NCI-H1694 treated with DMSO at 0.1 percent for 48 hours (cell line): ENCODE data around the gene RGS5.
A peak's percentile ranks its signal among the peaks of the same experiment; 100 is the strongest.

Experiments
- DNase-seq: peaks from one replicate; lab custom pipeline; 2025; lab: John Stamatoyannopoulos, UW

RGS5 gene

DNA sequence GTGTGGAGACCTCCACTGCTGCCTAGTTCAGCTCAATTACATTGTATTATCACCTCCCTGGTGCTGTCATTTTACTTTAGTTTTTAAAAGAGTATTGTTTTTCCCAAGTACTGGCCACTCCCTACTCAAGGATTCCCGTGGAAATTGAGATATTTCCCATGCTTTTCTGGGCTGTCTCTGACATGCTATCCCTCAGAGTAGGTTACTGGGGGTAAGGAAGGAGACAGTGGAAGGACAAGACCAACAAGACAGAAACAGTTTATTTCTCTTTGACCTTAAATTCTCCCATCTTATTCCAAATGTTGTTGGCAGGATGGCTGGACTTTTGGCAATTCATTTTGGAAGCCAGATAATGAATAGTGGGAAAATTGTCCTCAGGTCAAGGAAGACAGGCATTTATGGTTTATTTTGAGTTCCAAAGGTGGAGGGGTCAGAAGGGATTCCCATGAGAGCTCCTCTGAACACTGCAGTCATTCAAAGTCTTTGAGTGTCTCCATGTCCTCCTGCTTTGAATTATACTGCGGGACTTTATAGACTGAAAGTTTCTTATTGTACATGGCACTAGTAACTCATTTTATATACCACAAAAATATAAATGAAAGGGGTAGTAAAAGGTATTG is 20.3 kb downstream of the RGS5 start:
- DNase-seq, result no peak

DNA sequence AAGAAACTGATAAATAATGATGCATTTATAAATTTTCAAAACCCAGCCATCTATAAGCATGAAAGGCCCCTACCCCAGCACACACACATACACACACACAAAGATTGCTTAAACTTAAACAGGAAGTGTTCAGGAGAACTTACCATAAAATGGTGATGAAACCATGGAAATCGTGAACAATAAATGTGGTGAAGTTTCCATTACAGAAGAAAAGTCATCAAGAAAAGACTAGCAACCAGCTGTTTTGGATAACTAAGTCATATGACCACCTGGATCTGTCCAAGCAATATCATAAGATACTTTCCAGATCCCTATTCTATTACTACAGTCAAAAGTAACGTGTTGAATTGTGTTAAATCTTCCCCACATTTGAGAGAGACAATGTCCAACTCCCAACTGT is 24.1 kb downstream of the RGS5 start:
- no peak for DNase-seq

DNA sequence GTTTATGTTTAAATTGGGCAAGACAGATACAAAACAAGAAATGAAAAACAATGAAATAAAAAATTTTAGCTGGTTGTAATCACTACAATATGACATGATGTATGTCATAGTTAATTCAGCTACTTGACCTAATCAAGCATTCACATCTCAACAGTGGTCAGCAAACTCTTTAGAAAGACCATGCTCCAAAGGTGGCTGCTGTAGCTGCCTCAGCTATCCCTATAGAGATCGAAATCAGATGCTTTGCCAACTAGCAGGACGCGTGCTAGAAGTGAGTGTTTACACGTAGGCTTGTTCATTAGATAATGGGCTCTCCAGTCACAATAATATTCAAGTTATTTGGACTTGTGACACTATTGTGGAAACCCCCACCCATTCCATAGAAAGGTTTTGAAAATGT is 25.9 kb downstream of the RGS5 start:
- no peak for DNase-seq

DNA sequence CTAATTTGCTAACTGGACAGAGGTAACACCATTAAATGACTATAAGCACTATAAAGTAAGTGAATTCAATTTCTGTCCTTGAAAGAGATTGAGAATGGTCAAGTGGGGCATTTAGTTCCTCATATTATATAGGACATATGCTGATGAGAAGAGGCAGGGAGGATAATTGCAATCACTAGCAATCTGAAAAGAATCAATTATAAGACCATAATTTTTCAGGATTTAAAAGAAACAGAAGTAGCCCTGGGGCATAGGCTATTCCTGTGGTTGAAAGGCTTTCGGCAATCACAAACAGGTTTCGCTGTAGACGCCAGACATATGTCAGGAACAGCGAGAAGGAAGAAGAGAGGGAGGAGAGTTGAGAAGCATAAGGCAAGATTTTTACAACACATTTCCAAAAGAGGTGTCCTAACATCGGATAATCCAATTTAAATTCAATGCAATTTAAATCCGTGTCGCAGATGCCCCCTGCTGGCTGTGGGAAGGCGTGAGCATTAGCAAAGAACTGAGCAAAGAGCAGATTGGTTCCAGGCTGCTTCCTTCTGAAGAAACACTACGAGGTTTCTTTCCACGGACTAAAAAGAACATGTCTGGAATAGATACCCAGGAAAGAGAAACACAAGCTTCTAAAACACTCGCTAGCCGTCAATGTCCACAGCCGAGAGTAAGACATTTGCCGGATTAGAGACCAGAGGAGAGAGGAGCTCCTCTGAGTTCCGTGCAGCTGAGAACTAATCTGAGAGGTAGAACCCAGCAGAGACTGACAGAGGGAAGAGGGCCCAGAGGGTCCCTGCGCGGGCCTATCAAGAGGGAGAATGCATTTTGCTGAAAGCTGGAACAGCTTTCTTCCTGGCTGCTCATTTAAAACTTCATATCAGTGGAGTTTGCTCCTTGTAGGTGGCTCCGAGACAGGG is 27.9 kb downstream of the RGS5 start:
- peak; percentile 46 for DNase-seq

DNA sequence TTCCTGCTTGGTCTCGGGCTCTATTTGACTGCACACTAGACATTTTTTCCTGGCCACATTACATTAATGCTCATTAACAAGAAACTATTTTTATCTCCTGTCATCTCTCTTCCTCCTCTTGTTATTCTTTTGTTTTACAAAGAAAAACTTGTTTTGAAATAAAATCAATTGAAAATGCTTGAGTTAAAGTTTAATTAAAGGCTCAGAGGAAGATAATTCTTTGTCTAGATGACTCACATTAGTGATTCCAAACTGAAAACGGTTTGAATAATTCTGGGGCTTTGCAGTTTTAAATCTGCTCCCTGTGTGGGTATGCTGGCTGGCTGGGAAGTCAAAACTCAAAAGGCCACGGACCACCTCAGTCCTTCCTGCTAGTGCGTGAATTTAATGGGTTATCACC is 29.6 kb downstream of the RGS5 start:
- no peak for DNase-seq

DNA sequence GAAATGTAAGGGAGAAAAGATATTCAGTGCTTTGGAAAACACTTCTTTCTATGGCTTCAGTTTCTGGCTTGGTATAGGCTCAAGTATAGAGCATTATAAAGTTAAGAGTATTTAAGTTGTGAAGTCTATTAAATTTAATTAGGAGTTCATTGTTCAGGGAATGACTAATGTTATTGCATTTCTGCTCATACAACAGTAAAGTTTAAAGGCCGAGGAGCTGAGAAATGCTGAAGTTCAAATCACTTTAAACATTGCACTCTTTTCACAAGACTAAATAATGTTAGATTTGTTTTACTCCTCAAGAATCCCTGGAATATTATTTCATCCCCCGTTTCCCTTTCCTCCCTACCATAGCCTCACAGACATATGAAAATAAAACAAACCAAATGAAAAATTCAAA is 30.1 kb downstream of the RGS5 start:
- DNase-seq, result no peak

DNA sequence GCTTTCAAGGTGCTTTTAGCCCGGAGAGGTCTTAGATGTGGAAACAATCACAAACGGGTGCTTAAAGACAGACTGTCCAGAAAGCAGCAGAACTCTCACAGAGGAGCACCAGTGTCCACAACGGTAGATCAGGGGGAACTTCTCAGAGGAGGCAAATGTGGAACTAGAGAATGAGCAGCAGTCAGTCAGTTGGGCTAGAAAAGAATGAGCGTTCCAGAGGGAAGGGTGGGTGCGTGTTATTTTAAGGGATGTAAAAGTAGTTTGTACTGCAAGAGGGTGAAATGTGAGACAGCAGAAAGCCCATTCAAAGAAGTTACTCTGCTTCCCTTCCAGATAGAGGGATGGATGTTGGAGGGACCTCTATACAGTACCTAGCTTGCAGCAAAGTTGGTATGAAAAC is 30.9 kb downstream of the RGS5 start:
- no peak for DNase-seq

DNA sequence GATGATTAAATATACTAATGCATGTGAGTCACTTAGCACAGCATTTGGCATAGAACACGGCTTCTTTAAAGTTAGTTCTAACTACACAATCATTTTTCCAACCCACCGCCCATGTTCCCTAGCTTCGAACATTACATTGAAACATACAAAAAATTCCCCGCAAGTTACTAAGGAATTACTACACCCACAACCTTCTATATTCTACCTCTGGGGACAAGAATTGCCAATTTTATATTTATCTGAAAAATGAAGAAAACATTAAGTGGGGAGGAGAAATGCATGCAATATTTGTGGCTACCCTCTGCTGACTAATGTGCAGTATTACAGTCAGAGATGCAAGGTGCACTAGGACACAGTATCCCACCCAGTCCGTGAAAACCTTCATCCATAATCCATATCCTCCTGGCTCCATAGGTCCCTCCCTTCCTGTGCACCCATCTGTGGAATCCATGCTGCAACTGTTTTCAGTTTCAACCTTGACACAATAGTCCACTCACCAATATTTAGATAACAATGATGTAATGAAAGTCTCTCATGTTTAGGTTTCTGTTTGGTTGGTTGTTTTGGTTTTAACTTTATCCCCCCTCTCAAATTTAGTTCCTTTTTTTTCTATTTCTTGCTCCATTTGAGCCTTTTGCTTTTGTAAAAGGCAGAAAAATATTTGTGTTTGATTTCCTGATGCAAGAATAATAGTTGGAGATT is 31.6 kb downstream of the RGS5 start:
- DNase-seq, result peak; percentile 14

DNA sequence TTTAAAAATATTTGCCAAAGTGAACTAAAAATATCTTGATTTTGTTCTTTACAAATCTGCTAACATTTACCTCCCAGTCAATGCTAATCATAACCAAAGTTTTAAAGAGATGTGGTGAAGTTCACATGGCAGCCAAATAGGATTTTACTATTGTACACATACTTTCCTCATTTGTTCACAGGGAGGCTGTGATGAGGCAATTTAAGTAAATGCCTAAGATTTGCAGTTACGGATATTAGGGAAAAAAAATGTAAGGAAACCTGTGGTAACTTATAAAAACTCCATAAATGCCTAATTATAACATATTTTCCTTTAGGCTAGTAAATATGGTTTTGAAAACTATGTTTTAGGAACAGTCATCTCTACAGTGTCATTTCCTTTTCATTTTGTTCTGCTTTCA is 32.4 kb downstream of the RGS5 start:
- no peak for DNase-seq

DNA sequence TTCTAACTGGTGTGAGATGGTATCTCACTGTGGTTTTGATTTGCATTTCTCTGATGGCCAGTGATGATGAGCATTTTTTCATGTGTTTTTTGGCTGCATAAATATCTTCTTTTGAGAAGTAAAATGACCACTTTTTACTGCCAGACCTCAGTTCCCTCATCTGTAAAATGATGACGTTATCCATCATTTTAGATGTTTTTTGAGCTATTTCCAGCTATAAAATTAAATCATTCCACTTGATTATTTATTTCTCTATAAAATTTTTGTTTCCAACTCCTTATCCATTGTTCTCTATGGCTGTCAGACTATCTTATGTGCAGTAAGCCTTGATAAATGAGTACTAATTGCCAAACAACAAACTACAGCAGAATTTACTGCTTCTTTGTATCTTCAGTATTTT is 33.2 kb downstream of the RGS5 start:
- no peak for DNase-seq

DNA sequence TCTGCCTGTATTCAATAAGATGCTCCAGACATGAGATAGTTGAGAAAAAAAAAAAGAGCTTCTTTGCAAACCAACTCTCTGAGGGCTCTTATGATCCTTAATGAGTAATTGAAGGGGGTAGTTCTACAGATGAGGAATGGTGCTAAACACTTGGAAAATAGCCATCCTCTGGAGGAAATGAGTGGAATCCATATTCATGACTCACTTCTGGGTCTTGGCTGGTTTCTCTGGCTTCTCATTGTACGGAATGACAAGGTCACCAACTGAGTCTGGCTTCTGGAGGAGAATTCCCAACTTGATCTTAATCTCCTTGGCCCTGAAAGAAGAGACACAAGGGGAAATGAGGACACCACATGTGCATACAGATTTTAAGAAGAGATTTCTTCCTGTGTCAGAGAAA is 34.7 kb downstream of the RGS5 start:
- DNase-seq, result no peak

DNA sequence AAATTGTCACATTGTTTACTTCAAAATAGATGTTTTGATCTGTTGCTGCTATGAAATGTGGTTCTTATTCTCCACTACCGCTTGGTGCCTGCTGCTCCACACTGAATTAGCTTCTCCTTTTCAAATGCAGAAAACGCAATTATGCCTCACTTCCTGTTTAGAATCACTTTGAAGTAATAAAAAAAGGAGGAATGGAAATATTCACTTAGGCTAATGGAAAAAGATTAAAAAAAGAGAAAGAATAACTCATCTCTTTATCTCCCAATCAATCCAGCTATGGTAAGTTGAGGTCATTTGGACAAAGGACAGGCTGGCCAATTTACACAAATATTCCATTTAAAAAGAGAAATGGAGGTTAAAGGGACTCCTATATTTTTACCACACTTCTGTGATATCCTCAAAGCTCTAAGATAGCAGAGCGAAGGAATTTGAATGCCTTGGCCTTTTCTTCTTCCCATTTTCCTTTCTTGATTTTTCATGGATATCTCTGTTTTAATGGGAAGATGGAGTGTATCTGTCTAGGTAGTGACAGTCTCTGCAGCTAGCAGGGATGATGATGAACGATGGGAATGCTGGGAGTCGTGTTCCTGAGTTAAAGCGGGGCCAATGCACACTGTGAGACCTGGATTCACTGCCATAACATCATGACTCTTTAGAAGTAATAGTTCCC is 35.7 kb downstream of the RGS5 start:
- DNase-seq, result no peak

DNA sequence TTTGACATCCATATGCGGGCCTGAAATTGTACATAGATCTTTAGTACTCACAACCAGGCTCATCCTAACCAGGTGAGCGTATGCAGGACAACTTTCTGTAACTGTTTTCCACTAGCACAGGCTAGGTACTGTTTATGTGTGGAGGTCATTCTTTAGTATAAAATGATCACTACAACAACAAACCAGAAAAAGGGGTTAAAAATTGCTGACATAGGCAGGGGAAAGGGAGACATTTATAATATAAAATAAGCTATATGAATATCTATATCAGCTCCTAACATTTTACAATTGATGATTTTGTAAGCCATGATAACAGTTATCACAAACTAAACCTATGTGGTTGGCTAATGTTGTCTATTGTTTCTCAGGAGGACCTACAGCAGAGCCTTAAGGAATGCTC is 37.6 kb downstream of the RGS5 start:
- DNase-seq, result no peak

DNA sequence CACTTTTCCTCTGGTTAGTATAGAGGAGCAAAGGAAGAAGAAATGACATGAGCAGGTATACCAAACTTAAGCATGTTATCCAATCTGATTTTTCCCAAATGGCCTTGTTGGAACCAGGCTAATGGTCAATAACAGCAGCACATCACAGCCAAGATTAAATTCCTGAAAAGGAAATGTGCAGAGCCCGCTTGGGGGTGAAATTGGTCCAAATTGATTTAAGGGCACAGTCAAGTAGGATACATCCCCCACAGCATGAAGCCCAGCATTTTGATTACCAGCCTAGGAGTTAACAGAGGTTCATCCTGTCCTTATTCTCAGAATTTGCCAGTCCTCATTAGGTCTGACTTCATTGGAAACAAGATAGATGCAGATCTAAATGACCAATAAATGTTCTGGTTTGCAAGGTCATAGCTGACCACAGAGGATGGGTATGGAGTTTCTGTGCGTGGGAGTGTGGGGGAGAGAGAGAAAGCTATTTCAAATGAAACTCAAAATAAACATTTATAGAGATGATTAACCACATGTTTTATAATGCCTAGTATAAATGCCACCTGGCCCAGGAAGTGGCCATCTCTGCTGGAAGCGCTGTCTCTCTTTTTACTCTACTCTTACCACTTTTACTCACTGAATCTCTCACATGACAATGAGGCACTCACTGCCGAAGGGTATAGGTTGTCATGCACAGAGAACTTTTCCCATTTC is 38.7 kb downstream of the RGS5 start:
- no peak for DNase-seq

DNA sequence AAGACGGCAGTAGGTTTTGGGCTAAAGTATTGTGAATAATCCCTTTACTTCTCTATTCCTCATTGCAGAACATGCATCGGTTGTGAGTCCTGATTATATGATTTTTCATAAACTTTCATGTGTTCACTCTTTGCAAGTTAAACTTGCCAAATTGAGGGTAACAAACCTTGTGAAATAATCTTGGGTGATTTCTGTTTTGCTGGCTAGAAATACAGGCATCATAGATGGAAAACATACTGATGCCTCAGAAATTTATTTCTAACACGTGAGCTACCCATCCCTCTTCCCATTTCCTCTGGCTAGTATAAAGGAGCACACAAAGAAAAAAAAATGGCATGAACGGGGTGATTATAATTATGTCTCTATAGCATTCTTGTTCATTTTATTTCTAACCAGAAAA is 39.6 kb downstream of the RGS5 start:
- DNase-seq, result no peak

DNA sequence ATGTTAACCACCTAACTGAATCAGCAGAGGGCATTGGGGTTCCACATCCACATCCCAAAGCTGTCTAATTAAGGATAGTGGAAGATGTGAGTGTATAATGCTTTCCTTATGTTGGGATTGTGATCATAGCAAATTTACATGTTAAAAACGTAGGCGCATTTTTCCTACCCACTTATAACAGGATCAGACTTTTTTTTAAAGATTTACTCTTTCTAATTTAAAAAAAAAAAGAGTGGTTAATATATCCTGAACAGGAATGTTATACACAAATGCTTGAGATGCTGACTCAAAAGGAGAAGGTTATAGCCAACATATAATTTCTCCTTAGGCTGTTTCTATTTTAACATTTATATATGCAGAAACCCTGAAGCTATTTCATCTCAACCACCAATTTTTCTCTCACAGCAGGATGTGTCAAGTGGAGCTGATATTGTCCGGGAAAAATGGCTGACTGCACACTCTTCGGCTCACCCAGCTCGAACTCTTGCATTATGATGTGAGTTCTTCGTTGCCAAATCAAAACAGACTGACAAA is 40.3 kb downstream of the RGS5 start:
- DNase-seq, result no peak

DNA sequence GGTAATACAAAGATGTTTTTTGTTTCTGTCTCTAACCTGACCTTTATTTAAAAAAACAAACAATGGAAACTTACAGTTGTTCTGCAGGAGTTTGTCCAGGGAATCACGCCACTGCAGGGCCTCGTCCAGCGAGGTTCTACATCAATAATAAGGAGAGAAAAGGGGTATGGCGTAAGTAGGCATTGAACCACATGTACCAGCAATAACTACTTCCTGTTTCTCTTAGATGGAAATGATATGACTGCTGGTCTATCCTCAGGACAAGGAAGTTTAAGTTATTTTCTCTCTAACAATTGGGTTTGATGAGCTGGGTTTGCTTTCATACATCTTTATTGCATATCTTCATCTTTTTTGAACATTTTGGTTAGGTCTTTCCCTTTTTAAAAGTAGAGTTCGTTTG is 40.9 kb downstream of the RGS5 start:
- no peak for DNase-seq

DNA sequence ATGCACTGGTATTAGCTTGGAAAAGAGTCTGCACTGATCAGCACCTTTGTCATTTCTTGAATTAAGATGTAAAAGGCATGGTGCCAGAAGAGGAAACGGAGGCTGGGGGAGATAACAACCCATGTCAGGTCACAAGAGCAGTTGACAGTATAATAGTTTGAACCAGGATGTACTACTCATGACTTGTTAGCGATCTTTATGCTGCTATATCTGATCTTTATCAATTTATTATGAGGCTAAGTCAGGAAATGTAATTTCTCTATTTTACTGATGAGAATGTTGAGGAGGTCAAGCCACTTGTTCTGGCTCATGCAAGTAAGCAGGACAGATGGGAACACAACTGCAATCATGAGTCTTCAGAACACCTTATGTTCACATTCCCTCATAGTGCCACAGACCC is 41.4 kb downstream of the RGS5 start:
- no peak for DNase-seq

DNA sequence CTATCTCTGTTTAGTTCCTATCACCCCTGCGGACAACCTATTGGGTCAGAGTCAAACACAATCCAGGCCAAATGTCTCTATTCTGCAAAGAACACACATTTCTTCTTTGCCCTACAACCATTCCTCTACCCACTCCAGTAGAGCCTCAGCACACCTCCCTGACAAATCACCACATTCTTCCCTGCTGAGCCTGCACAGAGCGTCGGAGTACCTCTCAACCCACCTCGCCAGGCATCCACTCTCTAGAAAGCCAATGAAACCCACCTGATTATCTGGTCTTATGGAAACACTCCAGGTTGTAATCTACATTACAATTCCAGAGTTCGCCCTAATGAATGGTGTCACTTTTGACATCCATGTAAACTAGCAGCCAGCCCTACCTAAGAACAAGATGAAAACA is 47.1 kb downstream of the RGS5 start:
- DNase-seq, result no peak

DNA sequence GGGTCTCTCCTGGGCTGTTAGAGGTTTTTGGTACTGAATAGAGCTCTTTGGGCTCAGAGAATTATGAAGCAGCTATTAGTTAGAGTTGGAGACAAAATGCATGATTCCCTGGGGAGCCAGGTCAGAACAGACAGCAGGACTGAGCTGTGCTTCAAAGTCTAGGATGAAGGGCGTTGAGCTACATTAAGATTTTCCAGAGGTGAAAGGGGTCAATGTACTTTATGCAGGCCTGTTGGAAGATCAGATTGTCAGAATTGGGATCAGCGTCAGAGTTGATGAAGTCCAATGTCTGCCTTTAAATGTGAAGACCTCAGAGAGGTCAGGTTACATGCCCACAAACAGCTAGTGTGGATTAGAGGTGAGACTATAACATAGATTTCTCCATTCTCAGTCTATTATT is 53.8 kb downstream of the RGS5 start:
- DNase-seq, result no peak

DNA sequence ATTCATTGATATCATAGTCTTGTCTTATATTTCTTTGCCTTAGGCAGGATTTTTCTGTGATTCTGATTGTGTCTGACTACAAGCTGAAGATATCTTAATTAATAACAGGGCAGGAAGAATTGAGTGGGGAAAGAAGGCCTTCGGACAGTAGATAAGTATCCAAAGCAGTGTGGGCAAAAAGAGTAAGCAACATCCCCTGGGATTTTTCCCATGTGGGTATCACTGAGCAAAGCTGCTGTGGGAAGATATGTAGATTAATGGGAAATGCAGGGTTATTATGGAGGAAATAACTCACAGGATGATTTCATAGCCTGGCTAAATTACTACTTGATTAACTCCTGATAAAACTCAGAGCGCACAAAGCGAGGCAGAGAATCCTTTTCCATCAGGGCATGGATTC is 55.7 kb downstream of the RGS5 start:
- no peak for DNase-seq

DNA sequence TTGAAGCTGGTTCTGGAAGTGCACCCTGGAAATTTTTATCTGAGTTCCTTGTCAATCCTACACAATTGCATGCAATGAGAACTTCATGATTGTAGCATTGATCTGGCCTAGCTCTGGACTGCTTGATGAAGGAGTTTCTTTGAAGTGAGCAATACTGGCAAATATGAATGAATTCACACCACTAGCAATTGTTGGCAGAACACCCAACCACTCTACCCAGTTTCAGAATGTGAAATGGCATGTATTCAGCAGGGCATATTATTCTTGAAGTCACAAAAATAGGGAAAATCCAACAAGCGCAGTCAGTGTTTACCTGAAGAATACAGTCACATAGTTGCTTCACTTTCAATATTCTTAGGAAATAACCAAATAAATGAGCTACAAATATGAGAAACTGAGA is 57.3 kb downstream of the RGS5 start:
- DNase-seq, result no peak
